GM21786 (cell line): ENCODE measurements around the gene FRMD6.

Experiments
- ATAC-seq: cut with Tn5 transposase; IDR thresholded peaks from one replicate; pipeline ENCODE4 v1.9.1; 2021; ENCODE audit not compliant: unreplicated experiment

FRMD6 gene

DNA sequence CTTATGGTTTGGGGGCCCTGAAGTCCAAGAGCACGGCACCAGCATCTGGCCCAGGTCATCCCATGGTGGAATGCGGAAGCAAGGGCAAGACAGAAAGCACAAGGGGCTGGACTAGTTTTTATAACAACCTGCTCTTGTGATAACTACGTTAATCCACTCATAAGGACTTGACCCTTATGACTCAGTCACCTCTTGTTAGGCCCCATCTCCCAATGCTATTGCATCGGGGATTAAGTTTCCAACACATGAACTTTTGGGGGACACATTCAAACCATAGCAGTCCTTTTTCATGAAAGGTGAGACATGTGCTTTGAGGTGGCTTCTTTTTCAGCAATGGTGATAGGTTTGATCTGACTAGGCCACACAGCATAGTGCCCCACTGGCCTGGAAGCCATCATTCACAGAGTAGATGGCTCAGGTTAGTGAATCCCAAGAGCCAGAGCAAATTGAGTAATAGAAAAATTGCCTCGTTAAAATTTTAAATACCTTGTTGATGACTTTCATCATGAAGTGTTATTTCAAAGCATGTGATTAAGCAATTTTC, 12.1 kb downstream of the FRMD6 start:
- ATAC-seq: no peak

DNA sequence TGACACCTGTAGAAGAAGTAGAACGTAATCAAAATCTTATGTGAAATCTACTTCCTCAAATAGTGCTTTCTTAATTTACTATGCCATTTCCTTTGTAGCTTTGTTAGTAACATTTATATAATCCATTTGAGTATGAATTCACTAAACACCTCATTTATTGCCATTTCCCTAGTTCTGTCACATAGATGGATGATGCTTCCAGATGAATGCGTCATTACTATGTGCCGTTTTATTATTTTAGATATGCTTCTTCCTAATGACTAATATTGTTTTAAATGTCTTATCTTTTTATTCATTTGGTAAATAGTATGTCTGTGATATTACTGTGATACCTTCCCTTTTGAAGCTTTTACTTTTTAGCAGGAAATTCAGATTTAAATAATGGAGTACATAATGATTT, 14.4 kb downstream of the FRMD6 start:
- ATAC-seq: no peak

DNA sequence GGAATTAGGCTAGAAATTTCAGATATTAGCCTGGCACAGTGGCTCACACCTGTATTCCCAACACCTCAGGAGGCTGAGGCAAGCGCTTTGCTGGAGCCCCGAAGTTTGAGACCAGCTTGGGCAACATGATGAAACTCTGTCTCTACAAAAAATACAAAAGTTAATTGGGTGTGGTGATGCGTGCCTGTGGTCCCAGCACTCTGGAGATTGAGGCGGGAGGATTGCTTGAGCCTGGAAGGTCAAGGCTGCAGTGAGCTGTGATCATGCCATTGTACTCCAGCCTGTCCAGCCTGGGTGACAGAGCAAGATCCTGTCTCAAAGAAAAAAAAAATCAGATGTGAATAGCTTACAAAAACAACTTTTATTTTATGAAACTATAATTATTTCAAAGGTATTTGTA, 15.1 kb downstream of the FRMD6 start:
- no peak for ATAC-seq

DNA sequence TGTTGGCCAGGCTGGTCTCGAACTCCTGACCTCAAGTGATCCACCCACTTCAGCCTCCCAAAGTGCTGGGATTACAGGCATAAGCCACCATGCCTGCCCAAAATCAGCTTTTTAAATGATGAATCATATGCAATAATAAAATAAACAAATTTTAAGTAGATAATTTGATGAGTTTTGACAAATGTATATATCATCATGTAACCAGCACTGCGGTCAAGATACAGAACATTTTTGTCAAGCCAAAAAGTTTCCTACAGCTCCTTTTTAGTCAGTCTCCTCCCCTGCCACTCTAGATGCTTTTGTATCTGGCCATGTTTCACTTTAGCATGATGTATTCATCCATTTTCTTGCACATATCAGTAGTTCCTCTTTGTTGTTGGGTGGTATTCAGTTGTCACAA, 17.2 kb downstream of the FRMD6 start:
- ATAC-seq: no peak

DNA sequence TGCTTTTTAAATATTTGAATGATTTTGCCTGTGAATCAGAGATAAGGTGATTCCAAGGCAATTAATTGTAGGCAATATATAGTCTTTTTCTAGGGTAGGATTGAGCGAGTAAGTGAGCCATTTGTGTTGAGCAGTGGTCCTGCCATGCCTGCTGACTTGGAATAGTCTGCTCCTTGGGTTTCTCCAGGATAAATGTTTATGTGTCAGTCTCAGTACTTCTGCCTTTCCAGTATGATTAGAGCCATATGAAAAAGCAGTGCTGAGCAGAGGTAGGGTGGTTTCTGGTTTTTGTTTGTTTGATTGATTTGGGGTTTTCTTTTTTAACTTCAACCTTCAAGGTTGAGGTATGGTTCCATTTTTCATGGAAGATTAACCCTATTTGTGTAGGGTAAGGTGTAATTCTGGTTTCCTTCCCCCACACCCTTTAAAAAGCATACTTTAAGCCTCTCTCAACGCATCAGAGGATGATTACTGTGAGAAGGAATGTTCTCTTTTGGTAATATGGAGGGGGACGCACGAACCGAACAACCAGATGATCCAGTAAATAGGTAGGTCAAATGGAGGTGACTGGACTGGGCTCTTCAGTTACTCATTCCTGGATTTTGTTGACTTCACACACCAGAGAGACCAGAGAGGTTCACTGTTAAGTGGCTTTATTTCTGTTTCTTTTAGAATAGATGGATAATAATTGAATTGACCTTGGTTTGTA, 22.7 kb downstream of the FRMD6 start:
- no peak for ATAC-seq

DNA sequence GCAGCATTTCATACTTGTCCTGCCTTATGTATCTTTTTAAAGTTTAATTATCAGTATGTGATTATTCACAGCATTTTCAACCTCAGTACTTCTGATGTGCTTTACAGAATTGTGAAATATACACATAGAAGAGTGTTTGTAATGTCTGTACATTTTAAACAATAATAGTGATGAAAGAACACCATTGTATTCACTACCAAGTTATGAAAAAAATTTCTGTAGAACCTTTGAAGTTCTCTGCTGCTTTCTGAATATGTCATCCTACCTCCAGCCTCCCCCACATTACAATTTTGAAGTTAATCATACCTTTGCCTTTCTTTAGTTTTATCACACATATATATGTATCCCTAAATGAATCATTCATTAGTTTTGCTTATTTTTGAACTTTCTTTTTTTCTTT, 24.8 kb downstream of the FRMD6 start:
- no peak for ATAC-seq

DNA sequence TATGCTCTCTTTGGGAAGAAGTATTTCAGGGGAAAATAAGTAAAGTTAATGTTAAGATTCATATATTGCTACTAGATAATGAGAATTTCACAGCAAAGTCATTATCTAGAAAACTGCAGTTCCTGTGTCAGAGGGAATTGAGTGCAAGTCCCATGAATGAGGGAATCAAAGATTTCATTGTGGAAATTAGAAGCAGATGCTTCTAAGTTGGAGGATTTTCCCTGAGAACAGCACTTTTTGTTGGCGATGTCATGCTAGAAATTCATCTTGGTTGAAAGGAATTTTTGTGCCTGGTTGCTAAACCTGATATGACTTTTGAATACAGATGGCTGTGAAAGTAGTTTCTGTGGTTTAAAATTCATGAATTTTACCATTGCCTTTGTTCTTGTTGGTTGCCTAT, 25.6 kb downstream of the FRMD6 start:
- no peak for ATAC-seq

DNA sequence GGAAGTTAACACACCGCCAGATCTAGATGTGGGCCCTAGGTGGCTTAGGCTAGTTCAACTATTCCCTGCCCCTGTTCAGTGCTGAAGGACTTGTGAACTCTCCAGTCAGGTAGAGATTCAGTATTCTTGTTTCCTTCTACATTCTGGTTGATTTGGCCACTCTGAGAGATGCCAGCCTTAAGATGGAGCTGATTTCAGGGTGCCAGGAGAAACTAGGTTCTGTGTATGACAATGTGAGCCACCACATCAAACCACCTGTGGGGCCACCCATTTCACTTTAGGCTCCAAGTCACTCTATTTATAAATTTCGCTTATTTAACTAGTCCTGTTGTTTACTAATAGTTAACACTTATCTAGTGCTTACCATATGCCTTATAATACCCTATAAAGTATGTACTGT, 26.0 kb downstream of the FRMD6 start:
- ATAC-seq: no peak

DNA sequence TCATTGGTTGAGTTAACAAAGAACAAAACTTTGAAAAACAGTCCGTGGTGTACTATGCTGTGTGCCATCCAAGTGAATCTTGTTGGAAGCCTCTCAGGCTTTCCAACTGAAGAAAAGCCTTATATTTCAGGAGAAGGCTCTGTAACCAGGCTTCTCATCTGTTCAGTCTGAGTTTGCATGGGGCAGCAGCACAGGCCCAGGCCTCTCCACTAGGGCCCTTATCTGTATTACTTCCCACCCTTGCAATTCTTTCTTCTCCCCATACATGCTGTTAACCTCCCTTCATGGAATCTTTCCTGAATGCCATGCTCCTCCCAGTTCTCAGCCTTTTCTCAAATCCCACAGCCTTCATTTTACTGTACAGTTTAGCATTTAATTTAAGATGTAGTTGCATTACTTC, 28.3 kb downstream of the FRMD6 start:
- ATAC-seq: no peak

DNA sequence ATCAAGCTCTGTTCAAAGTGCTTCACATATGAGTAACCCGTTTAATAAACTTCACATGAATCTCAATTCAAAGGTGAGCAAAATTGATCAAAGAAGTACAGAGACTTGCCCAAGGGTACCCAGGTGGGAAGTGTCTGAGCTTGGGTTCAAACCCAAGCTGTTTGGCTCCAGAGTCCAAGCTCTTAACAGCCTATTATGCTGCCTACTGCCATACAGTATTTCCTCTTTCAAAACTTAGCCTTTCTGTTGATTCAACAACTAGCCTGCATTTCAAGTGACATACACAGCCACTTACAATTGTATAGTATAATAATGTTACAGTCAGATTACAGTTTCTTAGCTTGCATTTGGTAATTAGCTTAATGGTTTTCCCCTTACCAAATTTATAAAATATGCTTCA, 29.7 kb downstream of the FRMD6 start:
- no peak for ATAC-seq

DNA sequence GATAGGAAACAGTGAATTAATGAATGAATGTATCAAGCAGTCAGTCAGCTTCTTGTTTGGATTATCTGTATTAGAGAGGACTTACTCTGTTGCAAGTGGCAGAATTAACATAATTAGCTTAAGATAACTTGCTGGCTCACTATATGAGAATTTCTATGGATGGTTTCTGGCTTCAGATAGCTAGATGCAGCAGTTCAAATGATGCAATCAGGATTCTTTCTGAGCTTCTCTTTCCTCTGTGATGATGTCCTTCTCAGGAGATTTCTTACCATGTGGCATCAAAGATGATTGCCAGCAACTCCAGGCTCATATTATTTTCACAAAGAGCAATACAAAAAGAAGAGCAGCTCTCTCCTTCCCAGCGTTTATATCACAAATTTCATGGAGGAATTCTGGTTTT, 30.7 kb downstream of the FRMD6 start:
- no peak for ATAC-seq

DNA sequence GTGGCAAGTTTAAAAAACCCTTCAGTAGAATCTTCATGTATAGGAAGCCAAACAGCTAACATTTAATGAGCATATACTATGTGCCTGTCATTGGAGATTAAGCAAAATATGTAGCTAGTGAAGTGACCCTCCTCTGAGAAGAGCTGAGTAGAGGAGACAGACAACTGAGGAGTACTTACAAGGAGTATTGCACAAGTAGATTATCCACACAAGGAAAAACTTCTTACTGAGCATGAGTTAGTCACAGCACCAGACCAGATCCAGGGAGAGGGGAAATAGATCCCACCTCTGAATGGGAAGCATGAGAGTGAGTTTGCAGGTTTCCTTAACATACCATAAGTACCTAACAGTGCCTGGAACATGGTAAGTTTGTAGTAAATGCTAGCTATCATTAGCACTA, 33.0 kb downstream of the FRMD6 start:
- no peak for ATAC-seq

DNA sequence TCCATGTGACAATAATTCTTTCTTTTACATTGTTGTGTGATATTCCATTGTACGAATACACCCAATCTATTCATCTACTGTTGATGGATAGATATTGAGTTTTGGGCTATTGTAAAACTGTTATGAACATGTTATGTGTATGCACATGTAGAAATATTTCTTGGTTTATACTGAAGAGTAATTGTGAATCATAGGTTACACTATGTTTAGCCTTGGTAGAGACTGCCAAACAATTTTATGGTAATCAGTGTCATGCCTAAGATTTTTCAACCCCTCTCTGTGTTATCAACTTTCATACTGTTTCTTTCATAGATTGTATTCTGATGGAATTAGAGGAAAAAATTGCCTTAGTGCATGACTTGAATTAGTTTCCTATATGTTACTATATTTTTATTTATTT, 39.5 kb downstream of the FRMD6 start:
- no peak for ATAC-seq

DNA sequence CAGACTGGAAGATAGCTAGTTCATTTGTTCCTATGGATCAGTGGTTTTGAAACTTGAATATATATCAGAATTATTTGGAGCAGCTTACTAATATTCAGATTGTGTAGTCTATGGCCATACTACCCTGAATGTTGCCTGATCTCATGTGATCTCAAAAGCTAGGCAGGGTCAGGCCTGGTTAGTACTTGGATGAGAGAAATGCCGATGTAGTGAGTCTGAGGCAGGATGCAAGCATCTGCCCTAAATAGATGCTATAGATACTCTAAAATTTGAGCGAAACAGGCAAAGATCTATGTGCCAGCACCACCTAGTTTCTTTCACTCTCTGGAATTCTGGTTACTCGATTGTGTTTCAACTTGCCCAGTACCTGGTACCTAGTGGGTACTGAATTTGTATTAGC, 40.9 kb downstream of the FRMD6 start:
- no peak for ATAC-seq

DNA sequence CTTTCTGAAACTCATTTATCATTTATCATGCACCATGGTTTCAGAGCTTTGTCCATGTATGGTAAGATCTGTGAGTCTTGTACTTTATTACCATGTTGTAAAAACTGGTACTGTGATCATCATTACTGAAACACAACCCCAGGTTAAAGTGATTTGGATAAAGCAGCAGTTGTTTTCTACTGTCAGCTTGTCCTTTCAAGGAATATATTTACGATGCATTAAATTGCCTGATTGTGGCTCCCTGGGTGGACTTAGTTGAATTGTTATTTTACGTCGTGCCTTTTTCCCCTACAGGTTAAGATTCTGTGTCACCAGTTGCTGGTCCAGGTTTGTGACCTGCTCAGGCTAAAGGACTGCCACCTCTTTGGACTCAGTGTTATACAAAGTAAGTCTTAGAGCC, 46.1 kb downstream of the FRMD6 start:
- ATAC-seq: no peak

DNA sequence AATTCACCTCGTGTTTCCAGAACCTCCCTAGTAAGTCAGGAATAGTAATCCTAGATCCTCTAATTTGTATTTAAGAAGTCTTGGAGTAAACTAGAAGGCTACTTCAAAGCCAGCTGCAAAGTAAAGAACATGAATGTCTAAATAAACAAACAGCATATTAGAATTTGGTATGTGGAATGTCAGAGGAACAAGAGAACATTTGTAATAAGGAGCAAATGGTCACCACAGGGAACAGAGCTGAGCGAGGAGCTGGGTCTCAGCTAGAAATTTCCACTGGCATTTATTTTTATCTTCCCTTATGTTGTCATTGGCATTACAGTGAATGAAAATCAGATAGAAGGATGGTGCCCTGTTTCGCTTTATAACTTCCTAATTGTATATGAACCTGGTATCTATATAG, 50.2 kb downstream of the FRMD6 start:
- ATAC-seq: no peak

DNA sequence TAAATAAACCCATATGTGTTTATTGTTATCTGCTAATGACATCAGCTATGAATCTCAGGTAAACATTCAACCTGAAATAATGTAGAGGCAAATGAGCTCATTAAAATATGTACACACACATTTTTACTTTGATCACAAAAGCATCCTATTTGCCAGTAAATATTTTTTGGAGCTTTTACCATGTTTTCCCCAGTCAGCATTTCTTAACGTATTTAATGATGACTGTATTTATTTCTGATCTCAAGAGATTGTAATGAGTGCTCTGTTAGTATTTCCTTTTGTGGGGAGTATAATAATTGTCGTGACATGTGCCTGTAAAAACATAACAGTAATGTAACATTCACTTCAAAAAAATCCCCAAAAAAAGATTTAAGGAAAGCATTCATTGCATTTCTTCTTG, 52.1 kb downstream of the FRMD6 start:
- ATAC-seq: no peak

DNA sequence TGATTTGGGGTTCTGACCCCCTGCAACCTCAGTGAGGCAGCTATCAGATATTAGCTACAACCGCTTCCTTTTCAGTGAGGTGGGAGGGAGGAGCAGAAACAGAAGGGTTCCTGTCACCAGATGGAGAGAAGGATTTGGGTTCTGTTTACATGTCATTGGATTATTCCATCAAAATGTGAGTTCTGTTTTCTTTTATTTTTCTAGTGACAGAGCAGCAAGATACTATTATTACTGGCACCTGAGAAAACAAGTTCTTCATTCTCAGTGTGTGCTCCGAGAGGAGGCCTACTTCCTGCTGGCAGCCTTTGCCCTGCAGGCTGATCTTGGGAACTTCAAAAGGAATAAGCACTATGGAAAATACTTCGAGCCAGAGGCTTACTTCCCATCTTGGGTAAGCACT, 52.8 kb downstream of the FRMD6 start:
- ATAC-seq: no peak

DNA sequence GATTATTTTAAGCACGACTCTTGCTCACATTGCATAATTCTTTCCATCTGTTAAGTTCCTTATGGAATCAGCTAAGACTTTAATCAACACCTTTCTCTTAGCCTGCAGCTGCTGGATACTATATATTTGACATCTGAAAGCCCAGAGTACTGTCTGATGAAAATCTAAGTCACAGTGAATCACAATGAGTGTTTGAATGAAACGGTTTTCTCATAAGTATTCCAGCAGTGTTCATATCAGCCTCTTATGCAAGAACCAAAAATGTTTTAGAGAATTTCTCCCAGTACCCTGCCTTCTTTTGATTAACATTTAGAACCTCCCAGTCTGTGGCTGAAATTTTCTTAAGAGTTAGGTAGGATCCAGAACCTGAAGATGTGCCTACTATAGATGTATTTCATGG, 55.6 kb downstream of the FRMD6 start:
- ATAC-seq: no peak

DNA sequence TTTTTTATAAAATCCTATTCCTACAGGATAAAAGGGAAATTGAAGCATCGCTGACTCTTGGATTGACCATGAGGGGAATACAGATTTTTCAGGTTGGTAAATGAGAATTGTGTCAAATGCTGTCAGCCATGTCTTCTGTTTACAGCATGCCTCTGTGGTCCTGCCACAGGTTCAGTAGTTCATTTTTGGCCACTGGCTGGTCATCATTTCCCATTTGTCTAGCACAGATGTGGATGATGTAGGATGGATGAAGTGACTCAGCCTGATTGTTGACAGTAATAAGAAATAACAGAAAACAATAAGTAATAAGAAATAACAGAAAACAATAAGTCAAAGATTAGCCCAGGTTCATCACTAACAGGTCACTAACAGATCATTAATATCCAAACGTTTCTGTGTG, 59.8 kb downstream of the FRMD6 start:
- no peak for ATAC-seq

DNA sequence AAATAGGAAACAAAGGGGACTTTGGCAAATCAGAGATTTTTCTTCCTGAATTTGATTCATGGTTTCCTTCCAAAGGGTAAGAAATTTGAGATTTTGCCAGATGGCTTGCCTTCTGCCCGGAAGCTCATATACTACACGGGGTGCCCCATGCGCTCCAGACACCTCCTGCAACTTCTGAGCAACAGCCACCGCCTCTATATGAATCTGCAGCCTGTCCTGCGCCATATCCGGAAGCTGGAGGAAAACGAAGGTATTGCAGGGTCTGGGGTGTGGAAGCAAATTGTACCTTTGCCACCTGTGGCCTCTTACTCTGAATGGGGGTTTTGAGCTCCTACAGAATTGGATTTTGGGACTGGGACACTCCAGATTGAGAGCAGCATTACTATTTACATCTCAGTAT, 63.5 kb downstream of the FRMD6 start:
- ATAC-seq: no peak

DNA sequence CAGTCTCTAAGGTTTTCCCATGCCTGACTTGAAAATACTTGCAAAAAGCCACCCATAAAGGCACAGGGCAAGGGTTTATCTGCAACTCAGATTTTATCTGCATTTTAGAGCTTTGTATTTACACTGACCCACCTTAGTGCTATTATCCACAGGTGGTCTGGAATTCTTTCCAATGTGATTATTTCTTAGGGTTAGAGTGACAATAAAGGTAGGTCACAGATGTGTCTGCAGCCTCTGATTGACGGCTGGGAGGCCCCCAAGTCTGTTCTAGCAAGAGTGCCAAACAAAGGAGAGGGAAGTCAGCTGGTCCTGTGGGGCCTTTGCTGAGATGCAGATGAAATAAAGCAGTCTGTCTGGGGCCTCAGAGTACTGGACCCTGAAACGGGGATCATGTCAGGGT, 64.0 kb downstream of the FRMD6 start:
- ATAC-seq: no peak

DNA sequence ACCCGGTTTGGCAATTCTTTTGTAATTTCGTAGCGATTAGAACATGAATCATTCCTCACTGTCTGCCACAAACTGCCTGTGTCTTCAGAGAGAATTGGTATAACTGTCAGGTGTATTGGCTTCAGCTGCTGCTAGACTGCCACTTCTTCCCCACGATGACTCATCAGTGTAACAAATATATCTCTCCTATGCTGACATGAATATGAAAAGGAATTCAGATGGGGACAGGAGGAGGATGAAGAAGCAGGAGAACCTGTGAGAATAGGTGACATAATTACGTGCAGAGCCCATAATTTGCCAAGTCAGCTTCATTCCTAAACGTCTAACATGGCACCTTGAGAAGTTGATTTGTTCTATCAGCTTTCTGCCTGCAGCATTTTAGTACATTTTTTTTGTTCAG, 64.9 kb downstream of the FRMD6 start:
- no peak for ATAC-seq
